GM10266 (cell line): ENCODE results near the gene FN1.

Source experiments
- DNase-seq: peaks from one replicate; pipeline ENCODE4 v3.0.0; 2012; ENCODE audit errors: extremely low spot score
- CTCF ChIP-seq: IDR thresholded peaks from 2 replicates; pipeline ENCODE4 v1.5.1; 2012; ENCODE audit warnings: mild to moderate bottlenecking, low read depth; ENCODE audit not compliant: control insufficient read depth, insufficient read depth; ENCODE audit errors: missing control alignments

The FN1 gene

GRCh38 chr2:215441560-215442400 is 5.9 kb upstream of the FN1 start:
- TF ChIP-seq CTCF: no peak
- DNase-seq: no peak

GRCh38 chr2:215439980-215440512 is 4.2 kb upstream of the FN1 start:
- no peak for TF ChIP-seq CTCF

GRCh38 chr2:215439404-215439803 is 3.5 kb upstream of the FN1 start:
- TF ChIP-seq CTCF: no peak
- DNase-seq: no peak

More at GRCh38 chr2:215439980-215440512, 4.2 kb upstream of the FN1 start:
- DNase-seq: no peak

- TF ChIP-seq CTCF: no peak
- DNase-seq: no peak
Observed at GRCh38 chr2:215437614-215438013, 1.7 kb upstream of the FN1 start.

- no peak for DNase-seq
- TF ChIP-seq CTCF: no peak
Observed at GRCh38 chr2:215436705-215437565, 1.1 kb upstream of the FN1 start.

- DNase-seq: peak; percentile 52
- no peak for TF ChIP-seq CTCF
Observed at GRCh38 chr2:215435280-215435869, 493 bp downstream of the FN1 start.
